NCI-H128 (cell line): Measurements from ENCODE around the gene HMCN2.

Source experiments
- DNase-seq: peaks from one replicate; lab custom pipeline; 2025; ENCODE audit not compliant: unreplicated experiment; lab: John Stamatoyannopoulos, UW

The HMCN2 gene

GRCh38 chr9:130308081-130308571 lies 42.6 kb downstream of the HMCN2 start:
- DNase-seq: no peak

DNA sequence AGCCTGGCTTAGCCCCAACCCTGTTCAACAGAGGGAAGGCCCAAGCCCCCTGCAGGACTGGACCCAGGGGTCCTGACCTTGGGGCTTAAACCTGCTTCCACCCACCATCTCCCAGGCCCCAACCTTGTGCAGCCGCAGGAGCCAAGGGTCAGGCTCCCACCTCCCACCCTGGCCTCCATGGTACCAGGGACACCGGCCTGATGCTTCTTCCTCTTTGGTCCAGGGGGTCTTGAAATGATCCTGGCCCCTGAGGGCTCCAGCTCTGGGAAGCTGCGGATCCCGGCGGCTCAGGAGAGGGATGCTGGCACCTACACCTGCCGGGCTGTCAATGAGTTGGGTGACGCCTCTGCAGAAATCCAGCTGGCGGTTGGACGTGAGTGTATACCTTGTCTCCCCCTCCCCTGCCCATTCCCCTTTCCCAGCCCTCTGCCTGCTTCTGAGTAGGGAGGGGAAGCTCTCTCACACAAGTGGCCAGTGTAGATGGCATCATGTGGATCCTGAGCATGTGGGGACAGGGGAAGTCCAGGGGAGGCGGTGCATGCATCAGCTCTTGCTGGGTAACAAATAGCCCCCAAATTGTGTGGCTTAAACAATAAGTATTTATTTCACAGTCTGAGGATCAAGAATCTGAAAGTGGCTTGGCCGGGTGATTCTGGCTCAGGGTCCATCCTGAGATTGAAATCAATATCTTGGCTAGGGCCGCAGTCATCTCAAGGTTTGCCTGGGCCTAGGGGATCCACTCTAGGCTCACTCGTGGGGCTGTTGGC lies 44.3 kb downstream of the HMCN2 start:
- DNase-seq: no peak

DNA sequence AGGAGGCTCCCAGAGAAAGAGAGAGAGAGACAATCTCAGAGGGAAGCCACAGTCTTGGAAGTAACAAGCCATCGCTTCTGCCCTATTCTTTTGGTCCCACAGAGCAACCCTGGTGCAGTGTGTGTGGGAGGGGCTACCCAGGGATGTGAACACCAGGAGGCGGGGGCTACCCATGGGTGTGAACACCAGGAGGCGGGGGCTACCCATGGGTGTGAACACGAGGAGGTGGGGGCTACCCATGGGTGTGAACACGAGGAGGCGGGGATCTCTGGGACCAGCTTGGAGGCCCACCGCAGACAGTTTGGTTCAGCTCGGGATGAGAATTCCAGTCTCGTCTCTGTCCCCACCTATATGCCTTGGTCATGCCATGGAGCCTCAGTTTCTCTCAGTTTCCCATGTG lies 44.9 kb downstream of the HMCN2 start:
- no peak for DNase-seq

- DNase-seq: no peak
Measured at GRCh38 chr9:130311003-130311402, 45.4 kb downstream of the HMCN2 start.

DNA sequence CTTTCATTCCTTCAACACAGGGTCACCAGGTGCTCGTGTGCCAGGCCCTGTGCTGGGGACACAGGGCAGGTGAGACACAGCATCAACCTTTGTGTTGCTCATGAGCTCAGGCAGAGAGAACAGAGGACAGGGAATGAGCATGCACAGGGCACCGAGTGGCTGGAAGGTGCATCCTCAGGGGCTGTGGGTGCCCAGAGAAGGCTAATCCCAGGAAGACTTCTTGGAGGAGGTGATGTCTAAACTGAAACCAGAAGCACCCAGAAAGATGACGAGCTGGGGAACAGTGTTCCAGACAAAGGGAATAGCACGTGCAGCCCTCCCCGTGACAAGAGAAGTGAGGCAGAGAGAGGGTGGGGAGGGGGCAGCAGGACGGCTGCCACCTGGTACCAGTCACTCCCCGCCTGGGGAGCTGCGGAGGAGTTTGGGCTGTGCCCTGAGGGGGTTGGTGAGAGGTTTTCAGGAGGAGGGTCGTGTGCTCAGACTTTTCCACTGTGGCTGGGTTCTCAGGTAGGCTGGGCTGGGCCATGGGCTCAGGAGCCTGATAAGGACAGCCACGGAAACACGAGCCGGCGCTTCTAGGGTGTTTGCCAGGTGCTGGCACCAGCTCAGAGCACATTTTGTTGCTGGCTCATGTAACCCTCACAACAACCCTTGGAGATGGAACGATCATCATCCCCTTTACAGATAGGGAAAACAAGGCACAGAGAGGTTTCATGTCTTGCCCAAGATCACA lies 46.0 kb downstream of the HMCN2 start:
- no peak for DNase-seq

GRCh38 chr9:130313103-130313858 lies 47.7 kb downstream of the HMCN2 start:
- no peak for DNase-seq

DNA sequence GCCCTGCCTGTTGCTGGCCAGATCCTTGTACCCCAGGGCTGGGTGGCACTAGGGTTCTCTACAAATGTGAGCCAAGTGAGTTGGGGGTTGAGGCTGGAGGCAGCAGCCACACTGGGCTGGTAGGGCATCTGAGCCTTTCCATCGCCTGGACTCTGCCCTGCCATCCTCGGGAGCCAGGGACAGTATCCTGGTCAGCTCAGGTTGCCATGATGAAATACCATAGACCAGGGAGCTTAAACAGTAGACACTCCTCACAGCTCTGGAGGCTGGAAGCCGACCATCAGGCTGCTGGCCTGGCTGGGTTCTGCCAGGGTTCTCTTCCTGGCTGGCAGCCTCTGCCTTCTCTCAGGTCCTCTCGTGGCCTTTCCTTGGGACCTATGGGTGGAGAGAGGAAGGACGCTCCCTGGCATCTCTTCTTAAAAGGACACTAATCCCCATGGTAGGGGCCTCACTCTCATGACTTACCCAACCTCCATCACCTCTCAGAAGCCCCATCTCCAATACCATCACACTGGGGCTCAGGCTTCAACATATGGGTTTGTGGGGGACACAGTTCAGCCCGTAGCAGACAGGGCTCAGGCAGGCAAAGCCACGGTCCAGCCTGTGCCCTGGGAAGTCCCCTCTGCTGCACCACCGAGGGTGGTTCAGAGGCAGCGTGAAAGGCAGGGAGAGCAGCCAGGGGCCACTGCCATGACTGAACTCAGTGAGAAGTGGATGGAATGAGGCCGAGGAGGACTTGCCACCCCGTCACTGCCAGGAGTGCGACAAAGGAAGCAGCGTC lies 50.1 kb downstream of the HMCN2 start:
- no peak for DNase-seq

DNA sequence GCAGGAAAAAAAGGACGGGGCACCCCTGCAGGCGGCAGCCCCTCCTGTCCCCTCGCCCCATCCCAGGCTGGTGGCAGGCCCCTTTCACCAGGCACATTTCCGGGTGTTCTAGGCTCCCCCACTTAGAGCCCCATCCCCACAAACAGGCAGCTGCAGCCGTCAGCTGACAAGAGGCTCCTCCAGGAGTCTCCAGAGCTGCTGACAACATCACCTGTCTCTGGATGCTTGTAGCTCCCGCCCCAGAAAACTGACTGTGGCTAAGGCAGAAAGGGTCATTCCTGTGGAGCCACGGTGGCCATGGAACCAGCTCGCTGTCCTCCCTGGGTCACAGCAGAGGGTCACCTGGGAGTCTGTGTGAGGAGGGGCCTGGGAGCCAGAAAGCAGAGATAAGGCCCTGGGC lies 50.9 kb downstream of the HMCN2 start:
- no peak for DNase-seq

DNA sequence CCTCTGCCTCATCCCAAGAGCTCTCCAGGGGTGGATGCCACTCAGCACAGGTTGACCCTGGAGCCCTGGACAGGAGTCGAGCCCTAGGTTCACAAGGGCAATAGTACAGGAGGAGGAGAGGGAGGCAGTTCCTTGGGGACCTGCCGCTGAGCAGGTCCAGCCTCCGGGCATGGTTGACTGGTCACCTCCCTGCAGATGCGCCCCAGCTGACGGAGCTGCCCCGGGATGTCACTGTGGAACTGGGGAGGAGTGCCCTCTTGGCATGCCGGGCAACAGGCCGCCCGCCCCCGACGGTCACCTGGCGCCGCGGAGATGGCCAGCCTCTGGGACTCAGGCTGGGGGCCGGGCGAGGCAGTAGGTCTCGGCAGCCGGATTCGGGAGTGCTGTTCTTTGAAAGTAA lies 53.7 kb downstream of the HMCN2 start:
- no peak for DNase-seq

DNA sequence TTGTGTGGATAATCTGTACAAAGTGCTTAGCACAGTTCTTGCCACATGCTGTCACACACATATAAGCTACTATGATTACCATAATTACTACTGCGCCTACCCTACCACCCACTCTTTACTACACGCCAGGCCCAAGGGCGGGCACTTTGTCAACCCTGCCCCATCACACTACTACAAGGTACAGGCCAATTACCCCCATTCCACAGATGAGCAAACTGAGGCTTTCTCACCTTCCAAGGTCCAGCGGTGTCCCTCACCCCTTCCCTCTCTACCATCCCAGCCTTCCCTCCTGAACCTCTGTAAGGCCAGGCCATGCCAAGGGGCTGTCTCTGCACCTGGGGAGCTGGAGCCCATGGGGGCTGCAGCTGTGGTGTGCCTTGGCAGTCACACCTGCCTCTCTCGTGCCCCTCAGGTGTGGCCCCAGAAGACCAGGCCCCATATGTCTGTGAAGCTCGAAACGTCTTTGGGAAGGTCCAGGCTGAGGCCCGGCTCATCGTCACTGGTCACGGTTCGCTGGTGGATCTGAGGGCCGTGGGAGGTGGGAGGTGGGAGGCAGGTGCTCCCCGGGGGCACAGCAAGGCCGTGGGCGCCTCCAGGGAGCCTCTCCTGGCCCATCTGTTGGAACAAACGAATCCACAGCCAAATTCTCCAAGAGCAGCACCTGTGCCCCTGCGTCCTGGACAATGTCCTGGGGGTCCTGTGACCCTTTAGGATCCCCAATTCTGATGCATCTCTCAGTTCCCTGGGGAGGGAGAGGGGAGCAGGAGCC lies 54.6 kb downstream of the HMCN2 start:
- no peak for DNase-seq

DNA sequence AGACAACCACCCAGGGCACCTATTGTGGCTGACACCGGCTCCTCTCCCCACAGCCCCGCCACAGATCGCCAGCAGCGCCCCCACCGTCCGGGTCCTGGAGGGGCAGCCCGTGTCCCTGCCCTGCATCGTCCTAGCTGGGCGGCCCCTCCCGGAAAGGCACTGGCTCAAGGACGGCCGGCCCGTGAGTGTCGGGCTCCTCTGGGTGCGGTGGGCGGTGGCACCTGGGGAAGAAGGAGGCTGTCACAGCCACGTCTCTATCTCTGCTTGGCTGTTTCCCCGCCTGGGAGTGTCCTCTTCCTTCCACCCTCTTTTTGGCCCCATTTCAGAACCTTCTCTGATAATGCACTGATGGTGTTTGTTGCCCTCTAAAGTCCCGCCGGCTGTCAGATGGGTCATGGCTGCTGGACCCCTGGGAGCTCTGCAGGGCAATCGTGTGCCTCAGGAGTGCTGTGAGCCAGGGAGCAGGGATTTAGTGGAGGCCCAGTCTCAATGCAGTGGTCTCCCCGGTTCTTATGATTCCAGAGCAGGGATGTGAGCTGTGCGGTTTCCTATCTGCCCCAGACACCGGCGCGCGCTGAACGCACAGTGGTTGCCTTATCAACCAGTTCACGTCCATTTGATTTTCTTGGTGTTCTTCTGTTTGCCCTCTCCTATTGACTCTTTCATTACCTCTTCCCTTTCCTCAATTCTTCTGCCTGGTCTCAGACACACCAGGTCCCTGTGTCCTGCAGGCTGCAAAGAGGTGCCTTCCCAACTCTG lies 55.3 kb downstream of the HMCN2 start:
- no peak for DNase-seq

- DNase-seq: no peak
Measured at GRCh38 chr9:130321539-130321938, 56.0 kb downstream of the HMCN2 start.

- no peak for DNase-seq
Measured at GRCh38 chr9:130323051-130323745, 57.6 kb downstream of the HMCN2 start.

DNA sequence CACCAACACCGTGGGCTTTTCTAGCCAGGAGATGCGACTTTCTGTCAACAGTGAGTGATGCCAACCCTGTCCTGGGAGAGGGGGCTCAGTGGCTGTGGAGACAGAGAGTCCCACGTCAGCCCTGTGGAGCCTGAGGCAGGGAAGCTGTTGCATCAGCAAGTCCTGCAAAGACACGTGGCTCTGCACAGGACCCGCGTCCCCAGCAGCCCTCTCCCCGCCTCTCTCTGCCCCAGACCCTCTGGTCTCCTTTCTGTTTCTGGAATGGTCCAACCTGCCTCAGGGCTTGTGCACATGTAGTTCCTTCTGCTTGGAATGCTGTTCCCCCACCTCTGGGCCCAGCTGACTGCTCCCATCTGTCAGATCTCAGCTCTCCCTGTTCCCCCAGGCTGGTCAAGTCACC lies 60.4 kb downstream of the HMCN2 start:
- no peak for DNase-seq

DNA sequence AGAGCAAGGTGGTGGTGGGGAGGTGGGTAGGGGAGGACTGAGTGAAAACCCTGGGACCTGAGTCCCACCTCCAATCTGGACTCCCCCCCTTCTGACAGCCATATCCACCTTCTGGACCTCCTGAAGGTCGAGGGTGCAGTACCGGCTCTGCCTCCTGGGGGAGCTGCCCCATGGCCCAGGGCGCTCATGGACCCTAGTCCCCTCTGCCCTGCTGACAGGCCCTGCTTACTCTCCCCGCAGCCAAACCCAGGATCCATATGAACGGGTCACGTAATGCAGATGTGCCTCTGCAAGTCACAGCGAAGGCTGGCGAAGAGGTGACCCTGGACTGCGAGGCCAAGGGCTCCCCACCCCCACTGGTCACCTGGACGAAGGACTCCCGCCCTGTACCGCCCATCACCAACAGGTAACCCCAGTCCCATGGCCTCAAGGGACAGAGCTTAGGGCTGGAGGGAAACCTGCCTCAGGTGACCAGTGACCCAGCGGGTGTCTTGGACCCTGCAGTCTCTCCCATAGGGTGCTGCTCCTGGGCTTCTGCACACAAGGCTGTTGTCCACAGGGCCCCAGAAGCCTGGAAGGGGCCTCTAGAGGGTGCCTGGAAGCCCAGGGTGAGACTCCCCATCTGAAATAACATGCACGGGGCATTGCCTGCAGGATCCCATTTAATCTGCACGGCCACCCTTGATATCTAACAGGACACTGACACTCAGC lies 61.7 kb downstream of the HMCN2 start:
- DNase-seq: no peak

DNA sequence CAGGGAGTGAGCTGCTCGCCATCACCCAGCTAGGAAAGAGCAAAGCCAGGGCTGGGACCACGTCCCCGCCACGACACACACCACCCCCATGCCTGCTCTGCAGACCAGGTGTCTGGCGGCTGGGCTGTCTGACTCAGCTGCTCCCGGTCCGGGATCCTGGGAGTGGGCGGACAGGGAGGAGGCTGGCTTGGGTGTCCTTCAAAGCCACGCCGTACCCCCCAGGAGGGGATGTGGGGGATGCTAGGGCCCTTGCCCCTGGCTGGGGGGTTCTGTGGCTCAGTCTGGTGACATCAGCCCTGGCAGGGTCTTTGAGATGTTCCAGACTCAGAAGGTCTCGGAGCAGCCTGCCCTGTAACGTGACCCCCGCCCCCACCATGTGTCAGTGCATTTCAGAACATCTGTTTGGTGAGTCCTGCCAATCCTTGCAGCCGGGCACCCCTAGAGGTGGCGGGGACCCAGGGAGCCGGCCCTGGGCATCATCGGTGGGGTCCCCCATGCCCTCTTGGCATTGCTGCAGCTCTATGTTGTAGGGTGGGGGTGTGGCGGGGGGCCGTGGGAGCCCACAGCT lies 62.3 kb downstream of the HMCN2 start:
- no peak for DNase-seq

DNA sequence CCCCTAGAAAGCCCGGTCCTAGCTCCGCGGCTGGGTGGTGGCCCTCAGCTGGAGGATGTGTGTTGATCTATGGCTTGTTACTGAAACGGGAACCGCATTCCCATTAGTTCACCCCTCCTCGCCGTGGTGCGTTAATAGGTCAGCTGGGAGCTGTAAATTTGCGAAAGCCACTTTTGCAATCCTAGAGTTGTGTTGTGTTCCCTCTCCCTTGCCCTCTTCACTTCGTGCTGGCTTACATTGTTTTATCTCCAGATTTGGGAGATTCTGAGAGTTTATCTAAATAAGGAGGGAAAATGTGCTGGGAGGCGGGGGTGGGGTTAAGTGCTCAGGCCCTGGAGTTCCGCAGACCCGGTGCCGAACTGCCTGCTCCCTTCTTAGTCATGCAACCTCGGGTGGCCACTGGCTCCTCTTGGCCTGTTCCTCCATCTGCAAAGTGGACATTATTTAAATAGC lies 62.8 kb downstream of the HMCN2 start:
- DNase-seq: no peak

- no peak for DNase-seq
Measured at GRCh38 chr9:130329061-130329460, 63.5 kb downstream of the HMCN2 start.
